GM20000 (cell line): ENCODE measurements around the gene CYP4B1.

Experiments used
- DNase-seq: peaks from one replicate; pipeline ENCODE4 v3.0.0; 2012; ENCODE audit warnings: low spot score
- TF ChIP-seq, protein P1 (sequence below): IDR thresholded peaks from 2 replicates; pipeline ENCODE4 v1.5.1; 2012; ENCODE audit warnings: mild to moderate bottlenecking, control low read depth; ENCODE audit errors: extremely low read depth, missing control alignments

CYP4B1 gene

GRCh38 chr1:46811053-46811452, 12.2 kb downstream of the CYP4B1 start:
- DNase-seq: no peak
- TF ChIP-seq, protein P1, sequence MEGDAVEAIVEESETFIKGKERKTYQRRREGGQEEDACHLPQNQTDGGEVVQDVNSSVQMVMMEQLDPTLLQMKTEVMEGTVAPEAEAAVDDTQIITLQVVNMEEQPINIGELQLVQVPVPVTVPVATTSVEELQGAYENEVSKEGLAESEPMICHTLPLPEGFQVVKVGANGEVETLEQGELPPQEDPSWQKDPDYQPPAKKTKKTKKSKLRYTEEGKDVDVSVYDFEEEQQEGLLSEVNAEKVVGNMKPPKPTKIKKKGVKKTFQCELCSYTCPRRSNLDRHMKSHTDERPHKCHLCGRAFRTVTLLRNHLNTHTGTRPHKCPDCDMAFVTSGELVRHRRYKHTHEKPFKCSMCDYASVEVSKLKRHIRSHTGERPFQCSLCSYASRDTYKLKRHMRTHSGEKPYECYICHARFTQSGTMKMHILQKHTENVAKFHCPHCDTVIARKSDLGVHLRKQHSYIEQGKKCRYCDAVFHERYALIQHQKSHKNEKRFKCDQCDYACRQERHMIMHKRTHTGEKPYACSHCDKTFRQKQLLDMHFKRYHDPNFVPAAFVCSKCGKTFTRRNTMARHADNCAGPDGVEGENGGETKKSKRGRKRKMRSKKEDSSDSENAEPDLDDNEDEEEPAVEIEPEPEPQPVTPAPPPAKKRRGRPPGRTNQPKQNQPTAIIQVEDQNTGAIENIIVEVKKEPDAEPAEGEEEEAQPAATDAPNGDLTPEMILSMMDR: no peak

DNA sequence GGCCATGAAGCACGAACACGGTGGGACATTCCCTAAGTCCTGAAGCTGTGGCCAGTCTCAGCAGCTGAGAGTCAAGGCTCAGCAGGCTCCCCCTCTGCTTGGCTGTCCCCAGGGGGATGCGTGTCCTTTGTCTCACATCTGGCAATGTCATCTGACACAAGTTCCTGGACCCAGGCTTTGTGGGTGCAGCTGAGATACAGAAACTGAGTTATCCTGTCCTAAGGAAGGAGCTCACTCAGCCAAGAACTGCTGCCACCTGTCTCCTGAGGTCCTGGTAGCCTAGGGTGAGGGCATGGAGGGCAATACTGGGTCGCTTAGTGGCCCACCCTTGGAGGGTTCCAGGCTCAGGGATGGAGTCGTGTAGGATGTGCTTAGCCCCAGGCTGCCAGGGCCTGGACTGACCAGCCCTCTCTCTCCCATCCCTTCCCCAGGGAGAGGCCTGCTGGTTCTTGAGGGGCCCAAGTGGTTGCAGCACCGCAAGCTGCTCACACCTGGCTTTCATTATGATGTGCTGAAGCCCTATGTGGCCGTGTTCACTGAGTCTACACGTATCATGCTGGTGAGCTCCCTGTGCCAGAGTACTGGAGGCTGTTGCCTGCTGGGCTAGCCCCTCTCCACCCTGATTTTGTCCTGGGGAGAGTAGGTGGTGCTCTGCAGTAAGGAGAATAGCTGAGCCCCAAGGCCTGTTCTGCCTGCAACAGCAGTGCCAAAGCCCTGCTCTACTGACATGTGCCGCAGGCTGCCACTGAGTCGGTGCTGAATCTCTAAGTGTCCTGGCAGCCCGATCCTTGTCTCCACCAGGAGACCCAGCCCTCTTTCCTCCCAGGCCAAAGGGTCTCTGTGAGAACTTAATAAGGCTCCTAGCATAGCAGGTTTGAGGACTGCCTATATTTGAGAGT, 13.5 kb downstream of the CYP4B1 start:
- DNase-seq: no peak
- TF ChIP-seq, protein P1: no peak

GRCh38 chr1:46812996-46813857, 14.4 kb downstream of the CYP4B1 start:
- DNase-seq: no peak
- TF ChIP-seq, protein P1: no peak

GRCh38 chr1:46813858-46814396, 15.1 kb downstream of the CYP4B1 start:
- DNase-seq: no peak
- TF ChIP-seq, protein P1: no peak

GRCh38 chr1:46815133-46815532, 16.3 kb downstream of the CYP4B1 start:
- DNase-seq: no peak
- TF ChIP-seq, protein P1: no peak

DNA sequence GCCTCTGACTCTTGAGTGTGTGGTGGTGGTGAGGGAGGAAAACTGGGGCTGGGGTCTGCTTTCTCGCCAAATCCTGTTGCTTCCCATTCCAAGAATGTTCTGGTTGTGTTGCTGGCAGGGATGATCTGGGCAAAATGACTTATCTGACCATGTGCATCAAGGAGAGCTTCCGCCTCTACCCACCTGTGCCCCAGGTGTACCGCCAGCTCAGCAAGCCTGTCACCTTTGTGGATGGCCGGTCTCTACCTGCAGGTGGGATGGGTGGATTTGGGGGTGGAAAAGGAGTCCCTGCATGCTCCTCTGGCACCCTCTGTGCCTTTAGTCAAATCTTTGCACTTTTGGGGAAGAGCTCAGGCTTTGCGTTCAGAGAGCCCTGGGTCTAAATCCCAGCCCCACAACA, 18.1 kb downstream of the CYP4B1 start:
- TF ChIP-seq, protein P1: no peak
- DNase-seq: no peak
